ENCODE measurements around the gene RXFP4. TPM values are rescaled to one million over a fixed set of nuclear protein-coding genes. Genes with fewer than 3 reads are reported as not detected.

The RXFP4 gene
- total RNA-seq, 6 experiments from 2014 or later, result not detected

DNA sequence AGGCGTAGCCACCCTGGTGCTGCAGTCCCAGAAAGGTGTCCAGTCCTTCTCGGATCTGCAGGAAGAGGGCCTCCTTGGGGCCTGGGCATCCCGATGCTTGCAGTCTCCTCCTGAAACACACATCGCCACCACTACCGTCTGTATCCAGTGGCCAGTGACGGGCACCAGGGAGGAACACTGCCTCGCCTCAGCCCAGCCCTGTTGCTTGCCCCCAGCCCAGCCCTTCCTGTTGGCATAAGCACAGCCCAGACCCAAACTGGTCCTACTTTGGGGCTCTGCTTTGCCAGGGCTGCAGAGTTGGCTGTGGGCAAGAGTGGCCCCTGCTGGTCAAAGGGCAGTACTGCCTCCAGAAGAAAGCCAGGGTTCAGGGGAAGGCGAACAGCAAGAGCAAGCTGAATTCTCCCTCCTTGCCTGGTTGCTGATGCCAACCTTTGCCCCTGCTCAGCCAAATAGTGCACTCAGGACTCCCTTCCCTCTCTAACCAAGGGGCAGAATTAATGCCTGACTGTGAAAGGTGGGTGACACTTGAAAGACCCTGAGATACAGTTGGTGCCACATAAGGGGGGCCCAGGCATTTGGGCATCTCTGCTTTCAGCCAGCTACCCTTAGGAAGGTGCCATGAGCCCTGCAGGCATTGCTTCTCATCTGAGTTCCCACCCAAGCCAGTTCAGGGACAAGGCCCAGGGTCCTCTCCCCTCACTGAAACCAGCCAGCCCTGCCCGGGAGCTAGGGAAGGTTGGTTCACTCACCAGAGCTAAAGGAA lies 48.0 kb downstream of the RXFP4 start:
- H3K4me1 Mint-ChIP-seq (ENCODE audit: low read depth), result peaks cover 27% of the 10 kb centered on the region
- H3K36me3 Mint-ChIP-seq (ENCODE audit: low read depth), result no peaks in the 10 kb centered on the region
- no peaks in the 10 kb centered on the region for H3K9me3 Mint-ChIP-seq
- peak; percentile 65 for DNase-seq
- TF ChIP-seq, protein P1, sequence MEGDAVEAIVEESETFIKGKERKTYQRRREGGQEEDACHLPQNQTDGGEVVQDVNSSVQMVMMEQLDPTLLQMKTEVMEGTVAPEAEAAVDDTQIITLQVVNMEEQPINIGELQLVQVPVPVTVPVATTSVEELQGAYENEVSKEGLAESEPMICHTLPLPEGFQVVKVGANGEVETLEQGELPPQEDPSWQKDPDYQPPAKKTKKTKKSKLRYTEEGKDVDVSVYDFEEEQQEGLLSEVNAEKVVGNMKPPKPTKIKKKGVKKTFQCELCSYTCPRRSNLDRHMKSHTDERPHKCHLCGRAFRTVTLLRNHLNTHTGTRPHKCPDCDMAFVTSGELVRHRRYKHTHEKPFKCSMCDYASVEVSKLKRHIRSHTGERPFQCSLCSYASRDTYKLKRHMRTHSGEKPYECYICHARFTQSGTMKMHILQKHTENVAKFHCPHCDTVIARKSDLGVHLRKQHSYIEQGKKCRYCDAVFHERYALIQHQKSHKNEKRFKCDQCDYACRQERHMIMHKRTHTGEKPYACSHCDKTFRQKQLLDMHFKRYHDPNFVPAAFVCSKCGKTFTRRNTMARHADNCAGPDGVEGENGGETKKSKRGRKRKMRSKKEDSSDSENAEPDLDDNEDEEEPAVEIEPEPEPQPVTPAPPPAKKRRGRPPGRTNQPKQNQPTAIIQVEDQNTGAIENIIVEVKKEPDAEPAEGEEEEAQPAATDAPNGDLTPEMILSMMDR (IDR thresholded peaks at IDR 0.05), result peak; percentile 99
- peaks cover 3% of the 10 kb centered on the region for H3K27me3 Mint-ChIP-seq (ENCODE audit: insufficient read depth)
- H3K27ac Mint-ChIP-seq, result peak overlapping the region; percentile 74
- peak overlapping the region; percentile 69 for H3K4me3 Mint-ChIP-seq

DNA sequence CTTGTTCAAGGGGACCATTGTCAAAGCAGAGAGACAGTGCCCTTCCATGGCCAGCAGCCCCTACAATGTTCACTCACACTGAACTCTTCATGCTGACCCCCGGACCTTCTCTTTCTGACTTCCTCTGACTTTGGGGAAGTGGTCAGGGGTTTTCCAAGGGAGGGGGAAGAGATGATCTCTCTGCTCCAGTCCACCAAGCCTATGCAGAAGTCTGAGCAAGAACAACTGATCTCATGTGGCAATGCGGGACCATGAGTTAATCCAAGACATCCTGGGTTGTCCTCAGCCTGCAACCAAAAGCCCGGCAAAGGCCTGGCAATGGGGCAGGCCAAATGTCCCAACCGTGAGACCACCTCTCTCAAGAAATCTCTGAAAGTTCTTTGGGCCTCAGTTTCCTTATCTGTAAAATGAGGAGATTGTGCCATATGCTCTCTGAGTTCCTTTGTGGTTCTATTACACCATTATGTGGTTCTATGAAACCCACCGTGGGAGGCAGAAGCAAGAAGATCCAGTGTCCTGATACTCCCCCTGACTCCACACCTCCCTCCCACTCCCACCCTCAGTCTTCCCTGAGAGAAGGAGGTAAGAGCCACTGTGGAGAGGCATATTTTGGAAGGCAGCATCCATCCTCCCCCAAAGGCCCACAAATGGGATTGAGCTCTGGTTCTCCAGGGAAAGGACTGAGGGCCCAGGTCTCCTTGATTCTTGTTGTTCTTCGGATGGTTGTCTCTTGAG lies 48.7 kb downstream of the RXFP4 start:
- H3K36me3 Mint-ChIP-seq (ENCODE audit: low read depth), result no peaks in the 10 kb centered on the region
- H3K27ac Mint-ChIP-seq, result no peak overlapping the region
- no peak overlapping the region for H3K4me3 Mint-ChIP-seq
- H3K27me3 Mint-ChIP-seq (ENCODE audit: insufficient read depth), result peaks cover 3% of the 10 kb centered on the region
- no peaks in the 10 kb centered on the region for H3K9me3 Mint-ChIP-seq
- no peak for DNase-seq
- TF ChIP-seq, protein P1 (IDR thresholded peaks at IDR 0.05), result no peak
- peaks cover 24% of the 10 kb centered on the region for H3K4me1 Mint-ChIP-seq (ENCODE audit: low read depth)

Small RNA genes within 50 kb of the gene (microRNA-seq; reads per million reads assigned to microRNA genes)
- not detected for gene MIR6738

Other genes with a start within 250 kb of the RXFP4 start
- 10 to 100 TPM; 24.2 to 31.3 (median 28.6) TPM for gene GON4L, start 84.4 kb upstream of the RXFP4 start, total RNA-seq (2021; fragmentation: NEBNext Ultra II Directional; extraction: Animal tissue kit (Norgen Biotek cat#: 25700))
- 10 to 100 TPM; 38.9 to 56.0 (median 48.8) TPM for gene SYT11, start 82.1 kb upstream of the RXFP4 start, total RNA-seq (2021; fragmentation: NEBNext Ultra II Directional; extraction: Animal tissue kit (Norgen Biotek cat#: 25700))
- gene RIT1, start 30.3 kb upstream of the RXFP4 start, total RNA-seq (2021; fragmentation: NEBNext Ultra II Directional; extraction: Animal tissue kit (Norgen Biotek cat#: 25700)), result 10 to 100 TPM; 26.1 to 35.4 (median 32.1) TPM
- gene KHDC4, start 7.2 kb upstream of the RXFP4 start, total RNA-seq (2021; fragmentation: NEBNext Ultra II Directional; extraction: Animal tissue kit (Norgen Biotek cat#: 25700)), result 10 to 100 TPM; 22.6 to 26.1 (median 23.5) TPM
- gene ARHGEF2, start 36.9 kb downstream of the RXFP4 start, total RNA-seq (2021; fragmentation: NEBNext Ultra II Directional; extraction: Animal tissue kit (Norgen Biotek cat#: 25700)), result 10 to 100 TPM; 82.0 to 94.6 (median 83.9) TPM
- 100 to 1,000 TPM; 341 to 419 (median 374) TPM for gene SSR2, start 79.3 kb downstream of the RXFP4 start, total RNA-seq (2021; fragmentation: NEBNext Ultra II Directional; extraction: Animal tissue kit (Norgen Biotek cat#: 25700))
- gene UBQLN4, start 112.2 kb downstream of the RXFP4 start, total RNA-seq (2021; fragmentation: NEBNext Ultra II Directional; extraction: Animal tissue kit (Norgen Biotek cat#: 25700)), result 10 to 100 TPM; 31.6 to 36.0 (median 32.9) TPM
- 10 to 100 TPM; 48.5 to 73.6 (median 62.5) TPM for gene LAMTOR2, start 113.1 kb downstream of the RXFP4 start, total RNA-seq (2021; fragmentation: NEBNext Ultra II Directional; extraction: Animal tissue kit (Norgen Biotek cat#: 25700))
- not detected for gene RAB25, start 119.5 kb downstream of the RXFP4 start, total RNA-seq (2021; fragmentation: NEBNext Ultra II Directional; extraction: Animal tissue kit (Norgen Biotek cat#: 25700))
- gene MEX3A, start 140.8 kb downstream of the RXFP4 start, total RNA-seq (2021; fragmentation: NEBNext Ultra II Directional; extraction: Animal tissue kit (Norgen Biotek cat#: 25700)), result 1 to 10 TPM; 1.4 to 3.1 (median 2.2) TPM
- 1,000 to 10,000 TPM; 1,238 to 1,664 (median 1,535) TPM for gene LMNA, start 173.1 kb downstream of the RXFP4 start, total RNA-seq (2021; fragmentation: NEBNext Ultra II Directional; extraction: Animal tissue kit (Norgen Biotek cat#: 25700))
- gene SEMA4A, start 211.9 kb downstream of the RXFP4 start, total RNA-seq (2021; fragmentation: NEBNext Ultra II Directional; extraction: Animal tissue kit (Norgen Biotek cat#: 25700)), result 1 to 10 TPM in 2 of 6 experiments, under 1 TPM in 4; 0.71 to 1.1 (median 0.83) TPM

Measured in HFFc6 (cell line).